Fibroblast of skin of left biceps (primary cell): ENCODE results near the gene COL27A1.
A peak's percentile ranks its signal among the peaks of the same experiment; 100 is the strongest.

ENCODE experiments used
- DNase-seq, 2 experiments: peaks; one replicate each; pipeline ENCODE4 v3.0.0-alpha.2; 2013; ENCODE audit warnings: low read depth in 2 of 2

The COL27A1 gene

GRCh38 chr9:114341152-114341830 lies 186.0 kb downstream of the COL27A1 start:
- no peak for DNase-seq

GRCh38 chr9:114341991-114342390 lies 186.7 kb downstream of the COL27A1 start:
- DNase-seq: no peak

GRCh38 chr9:114342755-114343440 lies 187.6 kb downstream of the COL27A1 start:
- DNase-seq: no peak

- peak in 1 of 2 experiments; percentile 13 for DNase-seq
Observed at GRCh38 chr9:114343471-114344187, 188.3 kb downstream of the COL27A1 start.

GRCh38 chr9:114344188-114344566 lies 188.8 kb downstream of the COL27A1 start:
- no peak for DNase-seq

- no peak for DNase-seq
Observed at GRCh38 chr9:114344692-114345091, 189.4 kb downstream of the COL27A1 start.

GRCh38 chr9:114345493-114346065 lies 190.2 kb downstream of the COL27A1 start:
- DNase-seq: no peak

- DNase-seq: no peak
Observed at GRCh38 chr9:114346146-114346545, 190.8 kb downstream of the COL27A1 start.

- no peak for DNase-seq
Observed at GRCh38 chr9:114347675-114348074, 192.3 kb downstream of the COL27A1 start.

- no peak for DNase-seq
Observed at GRCh38 chr9:114348261-114348905, 193.0 kb downstream of the COL27A1 start.

GRCh38 chr9:114348906-114349482 lies 193.7 kb downstream of the COL27A1 start:
- DNase-seq: peak; percentile 88 to 89

GRCh38 chr9:114349713-114350480 lies 194.6 kb downstream of the COL27A1 start:
- no peak for DNase-seq

GRCh38 chr9:114350636-114351401 lies 195.5 kb downstream of the COL27A1 start:
- DNase-seq: no peak

- DNase-seq: no peak
Observed at GRCh38 chr9:114351932-114352331, 196.6 kb downstream of the COL27A1 start.

- no peak for DNase-seq
Observed at GRCh38 chr9:114355821-114356220, 200.5 kb downstream of the COL27A1 start.

GRCh38 chr9:114356792-114357191 lies 201.5 kb downstream of the COL27A1 start:
- DNase-seq: no peak

GRCh38 chr9:114357360-114357759 lies 202.0 kb downstream of the COL27A1 start:
- DNase-seq: no peak

- no peak for DNase-seq
Observed at GRCh38 chr9:114357911-114358328, 202.6 kb downstream of the COL27A1 start.

GRCh38 chr9:114359801-114360200 lies 204.5 kb downstream of the COL27A1 start:
- DNase-seq: no peak

- no peak for DNase-seq
Observed at GRCh38 chr9:114361542-114361941, 206.2 kb downstream of the COL27A1 start.
